ENCODE results near the gene CEP41.

The CEP41 gene

DNA sequence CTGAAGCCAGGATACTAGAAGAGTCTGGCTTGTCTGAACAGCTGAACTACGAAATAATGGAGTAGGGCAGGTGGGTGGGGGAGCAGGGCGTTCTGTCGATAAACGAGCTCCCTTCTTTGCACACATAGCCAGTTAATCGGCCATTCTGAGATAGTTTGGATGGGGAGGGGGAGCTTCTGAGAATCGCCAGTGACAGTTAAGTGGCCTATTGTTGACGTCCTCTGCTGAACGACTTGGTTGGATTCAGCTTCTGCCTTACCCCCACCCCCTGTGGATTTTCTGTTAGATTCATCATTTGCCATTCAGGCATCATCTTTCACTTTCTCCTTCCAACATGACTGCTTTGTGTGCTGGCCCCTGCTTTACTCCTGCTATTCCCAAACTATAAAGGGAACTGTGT lies 95.7 kb downstream of the CEP41 start:
- H3K27me3 ChIP-seq (replicated peaks; ENCODE audit: control insufficient read depth, insufficient read depth, low read length) = no peaks in the 10 kb centered on the region
- TF ChIP-seq, protein P1, sequence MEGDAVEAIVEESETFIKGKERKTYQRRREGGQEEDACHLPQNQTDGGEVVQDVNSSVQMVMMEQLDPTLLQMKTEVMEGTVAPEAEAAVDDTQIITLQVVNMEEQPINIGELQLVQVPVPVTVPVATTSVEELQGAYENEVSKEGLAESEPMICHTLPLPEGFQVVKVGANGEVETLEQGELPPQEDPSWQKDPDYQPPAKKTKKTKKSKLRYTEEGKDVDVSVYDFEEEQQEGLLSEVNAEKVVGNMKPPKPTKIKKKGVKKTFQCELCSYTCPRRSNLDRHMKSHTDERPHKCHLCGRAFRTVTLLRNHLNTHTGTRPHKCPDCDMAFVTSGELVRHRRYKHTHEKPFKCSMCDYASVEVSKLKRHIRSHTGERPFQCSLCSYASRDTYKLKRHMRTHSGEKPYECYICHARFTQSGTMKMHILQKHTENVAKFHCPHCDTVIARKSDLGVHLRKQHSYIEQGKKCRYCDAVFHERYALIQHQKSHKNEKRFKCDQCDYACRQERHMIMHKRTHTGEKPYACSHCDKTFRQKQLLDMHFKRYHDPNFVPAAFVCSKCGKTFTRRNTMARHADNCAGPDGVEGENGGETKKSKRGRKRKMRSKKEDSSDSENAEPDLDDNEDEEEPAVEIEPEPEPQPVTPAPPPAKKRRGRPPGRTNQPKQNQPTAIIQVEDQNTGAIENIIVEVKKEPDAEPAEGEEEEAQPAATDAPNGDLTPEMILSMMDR (IDR thresholded peaks at IDR 0.05; ENCODE audit: insufficient read depth, low read length, poor library complexity, severe bottlenecking) = no peak
- no peak for DNase-seq (ENCODE audit: extremely low read depth, insufficient read length)
- no peaks in the 10 kb centered on the region for H3K36me3 ChIP-seq (ENCODE audit: control insufficient read depth, insufficient read depth, low read length)
- no peak overlapping the region for H3K4me3 ChIP-seq (replicated peaks; ENCODE audit: low read depth, low read length)

DNA sequence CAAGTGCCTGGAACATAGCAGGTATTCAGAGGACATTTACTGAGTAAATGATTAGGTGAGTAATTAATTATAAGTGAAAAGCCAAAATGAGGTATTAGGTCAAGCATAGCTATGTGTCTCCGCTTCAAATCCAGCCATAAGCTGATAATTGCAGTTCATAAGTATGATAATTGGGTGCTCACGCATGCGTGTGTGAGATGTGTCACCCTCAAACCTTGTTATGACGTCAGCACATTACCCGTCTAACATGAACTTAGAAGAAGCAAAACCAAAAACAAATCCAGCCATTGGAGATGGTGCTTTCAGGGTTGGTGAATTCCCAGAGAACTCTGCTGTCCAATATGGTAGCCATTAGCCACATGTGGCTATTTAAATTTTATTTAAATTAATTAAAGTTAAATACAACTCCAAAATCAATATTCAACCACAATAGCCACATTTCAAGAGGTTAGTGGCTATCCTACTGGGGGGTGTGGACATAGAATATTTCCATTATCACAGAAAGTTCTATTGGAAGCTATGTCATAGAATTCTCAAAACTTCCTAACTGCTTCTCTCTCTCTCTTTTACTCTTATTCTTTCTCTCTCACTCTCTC lies 96.4 kb downstream of the CEP41 start, which contains the start of gene CPA5:
CPA5 (plus strand) TSS at position 546 of the 596 bp plus-strand sequence. CDS start 1,670 bp downstream, outside the sequence.
- TF ChIP-seq, protein P1 (IDR thresholded peaks at IDR 0.05; ENCODE audit: insufficient read depth, low read length, poor library complexity, severe bottlenecking) = no peak
- Histone ChIP-seq H3K36me3 (ENCODE audit: control insufficient read depth, insufficient read depth, low read length) (no peaks in the 10 kb centered on the region), H3K27me3 (replicated peaks; ENCODE audit: control insufficient read depth, insufficient read depth, low read length) (no peaks in the 10 kb centered on the region), H3K4me3 (replicated peaks; ENCODE audit: low read depth, low read length) (no peak within 1 kb of the TSS)
- no peak for DNase-seq (ENCODE audit: extremely low read depth, insufficient read length)
